ENCODE measurements around the gene AIFM3. TPM values are rescaled to one million over a fixed set of nuclear protein-coding genes. Genes with fewer than 3 reads are reported as not detected.

AIFM3 gene
- total RNA-seq, 1 donor from 2014 or later, result 0.79 TPM

DNA sequence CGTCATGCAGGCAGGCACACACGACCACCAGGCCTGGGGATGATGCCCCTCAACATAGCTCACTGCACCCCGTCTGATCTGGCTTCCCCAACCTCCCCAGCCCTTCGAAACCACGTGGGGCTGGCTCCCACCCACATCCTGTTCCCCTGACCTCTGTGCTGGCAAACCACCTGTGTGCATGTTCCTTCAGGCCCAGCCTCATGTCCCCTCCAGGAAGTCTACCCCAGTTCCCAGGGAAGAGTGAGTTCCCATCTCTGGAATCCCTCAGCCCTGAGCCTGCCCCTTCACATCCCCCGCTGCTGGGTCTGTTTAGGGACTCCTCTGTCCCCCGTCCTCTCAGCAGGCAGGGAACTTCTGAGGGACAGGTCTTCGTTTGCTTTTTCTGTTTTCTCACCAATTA lies 58.2 kb downstream of the AIFM3 start:
- Mint-ChIP-seq H3K36me3 (ENCODE audit: low read depth) (no peaks in the 10 kb centered on the region), H3K4me1 (peaks cover 8% of the 10 kb centered on the region), H3K27ac (ENCODE audit: unreplicated experiment) (no peak overlapping the region), H3K27me3 (ENCODE audit: low read depth) (no peaks in the 10 kb centered on the region), H3K4me3 (no peak overlapping the region), H3K9me3 (no peaks in the 10 kb centered on the region)
- DNase-seq (ENCODE audit: low read depth, low spot score), result no peak
- TF ChIP-seq, protein P1, sequence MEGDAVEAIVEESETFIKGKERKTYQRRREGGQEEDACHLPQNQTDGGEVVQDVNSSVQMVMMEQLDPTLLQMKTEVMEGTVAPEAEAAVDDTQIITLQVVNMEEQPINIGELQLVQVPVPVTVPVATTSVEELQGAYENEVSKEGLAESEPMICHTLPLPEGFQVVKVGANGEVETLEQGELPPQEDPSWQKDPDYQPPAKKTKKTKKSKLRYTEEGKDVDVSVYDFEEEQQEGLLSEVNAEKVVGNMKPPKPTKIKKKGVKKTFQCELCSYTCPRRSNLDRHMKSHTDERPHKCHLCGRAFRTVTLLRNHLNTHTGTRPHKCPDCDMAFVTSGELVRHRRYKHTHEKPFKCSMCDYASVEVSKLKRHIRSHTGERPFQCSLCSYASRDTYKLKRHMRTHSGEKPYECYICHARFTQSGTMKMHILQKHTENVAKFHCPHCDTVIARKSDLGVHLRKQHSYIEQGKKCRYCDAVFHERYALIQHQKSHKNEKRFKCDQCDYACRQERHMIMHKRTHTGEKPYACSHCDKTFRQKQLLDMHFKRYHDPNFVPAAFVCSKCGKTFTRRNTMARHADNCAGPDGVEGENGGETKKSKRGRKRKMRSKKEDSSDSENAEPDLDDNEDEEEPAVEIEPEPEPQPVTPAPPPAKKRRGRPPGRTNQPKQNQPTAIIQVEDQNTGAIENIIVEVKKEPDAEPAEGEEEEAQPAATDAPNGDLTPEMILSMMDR (conservative IDR thresholded peaks at IDR 0.05), result no peak

DNA sequence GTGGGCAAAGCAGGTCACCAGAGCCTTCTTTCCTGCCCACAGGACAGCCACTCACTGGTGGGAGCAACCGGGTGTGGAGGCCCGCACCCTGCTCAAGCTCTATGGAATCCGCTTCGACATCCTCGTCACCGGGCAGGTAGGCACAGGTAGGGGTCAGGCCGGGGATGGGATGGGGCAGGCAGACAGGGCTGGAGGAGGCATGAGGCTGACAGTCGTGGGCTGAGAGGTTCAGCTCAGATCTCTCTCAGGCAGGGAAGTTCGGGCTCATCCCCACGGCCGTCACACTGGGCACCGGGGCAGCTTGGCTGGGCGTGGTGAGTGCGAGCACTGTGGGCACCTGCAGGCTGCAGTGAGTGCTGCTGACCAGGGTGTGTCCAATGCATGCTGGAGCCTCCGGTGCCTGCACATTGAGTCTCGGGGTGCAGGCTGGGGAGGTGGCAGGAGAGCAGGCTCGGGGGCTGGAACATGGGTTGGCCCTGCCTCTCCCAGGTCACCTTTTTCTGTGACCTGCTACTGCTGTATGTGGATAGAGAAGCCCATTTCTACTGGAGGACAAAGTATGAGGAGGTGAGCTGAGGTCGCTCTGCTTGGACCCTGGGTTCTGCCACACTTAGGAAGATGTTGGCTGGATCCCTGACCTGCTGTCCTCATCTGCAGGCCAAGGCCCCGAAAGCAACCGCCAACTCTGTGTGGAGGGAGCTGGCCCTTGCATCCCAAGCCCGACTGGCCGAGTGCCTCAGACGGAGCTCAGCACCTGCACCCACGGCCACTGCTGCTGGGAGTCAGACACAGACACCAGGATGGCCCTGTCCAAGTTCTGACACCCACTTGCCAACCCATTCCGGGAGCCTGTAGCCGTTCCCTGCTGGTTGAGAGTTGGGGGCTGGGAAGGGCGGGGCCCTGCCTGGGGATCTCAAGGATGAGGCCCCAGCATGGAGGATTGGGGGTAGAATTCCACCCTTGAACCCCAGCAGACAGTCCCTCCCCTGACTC lies 59.0 kb downstream of the AIFM3 start:
- no peak overlapping the region for H3K4me3 Mint-ChIP-seq
- no peaks in the 10 kb centered on the region for H3K9me3 Mint-ChIP-seq
- no peaks in the 10 kb centered on the region for H3K27me3 Mint-ChIP-seq (ENCODE audit: low read depth)
- no peak overlapping the region for H3K27ac Mint-ChIP-seq (ENCODE audit: unreplicated experiment)
- H3K4me1 Mint-ChIP-seq, result peaks cover 11% of the 10 kb centered on the region
- TF ChIP-seq, protein P1 (conservative IDR thresholded peaks at IDR 0.05), result no peak
- no peak for DNase-seq (ENCODE audit: low read depth, low spot score)
- no peaks in the 10 kb centered on the region for H3K36me3 Mint-ChIP-seq (ENCODE audit: low read depth)

DNA sequence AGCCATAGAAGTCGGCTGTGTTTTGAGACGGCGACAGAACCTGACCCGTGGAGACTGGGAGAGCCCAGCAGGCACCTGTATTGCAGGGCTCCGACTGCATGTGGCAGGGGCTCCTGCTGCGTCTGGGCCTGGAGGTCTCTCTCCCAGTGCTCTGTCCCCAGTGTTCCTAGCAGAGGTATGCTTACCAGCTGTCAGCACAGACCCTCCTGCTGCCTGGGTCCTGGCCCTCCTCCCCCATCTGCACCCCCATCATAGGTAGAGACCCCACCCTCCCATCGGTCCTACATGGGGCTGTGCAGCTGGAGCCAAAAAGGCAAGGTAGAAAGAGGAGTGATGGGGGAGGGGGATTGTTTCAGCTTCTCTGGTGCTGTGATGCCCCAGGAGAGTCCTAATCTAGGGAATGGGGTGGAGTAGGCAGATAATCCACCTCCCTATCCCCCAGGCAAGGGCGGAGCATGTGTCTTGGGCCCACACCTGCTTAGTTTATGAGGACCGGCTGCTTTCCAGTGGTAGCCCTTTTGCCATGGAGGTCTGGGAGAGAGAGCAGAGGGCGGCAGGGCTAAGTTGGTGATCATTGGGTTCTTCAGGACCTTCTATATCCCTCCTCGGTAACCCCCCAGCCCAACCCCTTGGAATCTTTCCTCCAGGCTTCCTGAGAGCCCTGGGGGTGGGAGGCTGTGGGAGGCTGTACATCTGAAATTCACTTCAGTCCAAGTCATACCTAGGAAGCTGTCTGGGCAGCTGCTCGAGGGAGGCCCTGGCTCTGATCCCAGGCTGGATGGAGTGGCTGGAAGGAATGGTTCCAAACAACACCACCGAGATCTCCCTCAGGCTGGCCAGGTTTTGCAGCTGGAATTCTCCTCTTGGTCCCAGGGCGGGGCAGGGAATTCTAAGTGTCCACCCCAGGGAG lies 60.0 kb downstream of the AIFM3 start:
- TF ChIP-seq, protein P1 (conservative IDR thresholded peaks at IDR 0.05), result no peak
- Mint-ChIP-seq H3K9me3 (no peaks in the 10 kb centered on the region), H3K4me1 (peaks cover 12% of the 10 kb centered on the region), H3K27me3 (ENCODE audit: low read depth) (no peaks in the 10 kb centered on the region), H3K36me3 (ENCODE audit: low read depth) (no peaks in the 10 kb centered on the region), H3K4me3 (no peak overlapping the region), H3K27ac (ENCODE audit: unreplicated experiment) (no peak overlapping the region)
- DNase-seq (ENCODE audit: low read depth, low spot score), result no peak

DNA sequence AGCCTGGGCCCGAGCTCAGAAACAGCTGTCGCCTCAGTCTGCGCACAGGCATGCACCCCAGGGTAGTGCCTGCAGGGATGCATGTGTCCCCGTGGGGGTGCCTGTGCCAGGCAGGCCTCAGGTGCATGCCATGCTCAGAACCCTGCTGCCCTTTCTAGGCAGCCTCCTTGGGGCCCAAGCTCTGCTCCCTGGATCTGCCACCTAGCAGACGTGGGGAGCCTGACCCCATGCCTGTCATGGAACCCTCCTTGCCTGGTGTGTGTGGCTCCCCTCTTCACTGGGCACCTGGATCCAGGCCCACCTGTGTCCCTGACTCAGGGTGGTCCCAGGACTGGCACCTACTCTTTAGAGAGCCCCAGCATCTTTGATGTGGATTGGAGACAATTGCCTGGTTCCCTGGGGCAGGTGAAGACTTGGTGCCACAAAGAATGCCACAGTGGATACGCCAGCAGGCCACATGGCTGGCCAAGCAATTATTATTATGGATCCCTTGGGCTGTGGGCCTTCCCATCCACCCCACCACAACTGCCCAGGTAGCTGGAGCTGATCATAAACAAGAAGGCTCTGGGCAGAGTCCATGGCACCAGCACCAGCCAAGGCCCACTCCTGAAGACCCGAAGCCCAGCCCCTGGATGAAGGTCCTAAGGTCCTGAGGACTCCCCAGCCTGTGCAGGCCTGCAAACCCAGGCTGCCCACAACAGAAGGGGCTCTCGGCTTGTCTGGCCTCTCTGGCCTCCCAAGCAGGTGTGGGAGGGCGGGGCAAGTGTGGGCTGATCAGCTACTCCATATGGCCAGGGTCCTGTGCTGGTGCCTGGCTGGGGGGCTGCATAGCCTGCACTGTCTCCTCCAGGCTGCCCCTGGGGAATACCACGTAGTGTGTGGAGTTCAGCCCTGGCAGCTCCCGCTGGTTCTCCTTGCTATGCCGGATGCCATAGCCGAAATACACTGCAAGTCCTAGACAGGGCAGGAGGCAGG lies 61.5 kb downstream of the AIFM3 start:
- Mint-ChIP-seq H3K27me3 (ENCODE audit: low read depth) (no peaks in the 10 kb centered on the region), H3K4me1 (peaks cover 20% of the 10 kb centered on the region), H3K36me3 (ENCODE audit: low read depth) (no peaks in the 10 kb centered on the region), H3K27ac (ENCODE audit: unreplicated experiment) (peak overlapping the region; percentile 94), H3K4me3 (no peak overlapping the region), H3K9me3 (no peaks in the 10 kb centered on the region)
- TF ChIP-seq, protein P1 (conservative IDR thresholded peaks at IDR 0.05), result no peak
- no peak for DNase-seq (ENCODE audit: low read depth, low spot score)

All from neural crest cell (in vitro differentiated cells).